Mucosa of descending colon (tissue), 3 donors: ENCODE data around the gene ETV5. TPM values are rescaled to one million over a fixed set of nuclear protein-coding genes. Genes with fewer than 3 reads are reported as not detected.

ENCODE experiments used
- ATAC-seq: fragments of 200-7000 bp; cut with Tn5 transposase; one replicate; pipeline ENCODE4 v1.9.1; 2020; ENCODE audit warnings: mild to moderate bottlenecking, moderate library complexity
- DNase-seq, 3 donors: peaks; one replicate each; pipeline ENCODE4 v3.0.0-alpha.2; 2020
- H3K36me3 ChIP-seq: fragments of 200-600 bp; one replicate; pipeline ENCODE4 v1.8.0; 2021; ENCODE audit warnings: low read depth, mild to moderate bottlenecking
- H3K4me1 ChIP-seq: fragments of 200-600 bp; one replicate; pipeline ENCODE4 v1.8.0; 2021; ENCODE audit warnings: low read depth, mild to moderate bottlenecking
- H3K4me3 ChIP-seq: fragments of 200-600 bp; one replicate; pipeline ENCODE4 v1.8.0; 2021; ENCODE audit warnings: mild to moderate bottlenecking
- H3K9me3 ChIP-seq: fragments of 200-600 bp; one replicate; pipeline ENCODE4 v1.8.0; 2021; ENCODE audit warnings: mild to moderate bottlenecking
- intact Hi-C, 2 donors: fragments of 100-400 bp; cut with DNase I in 1 of 2; cut with micrococcal nuclease in 1 of 2; formaldehyde crosslinking; loops; one replicate each; pipeline versions ENCODE4 v1.11.0 to v1.11.1; 2022; cut with DNase I, micrococcal nuclease
- total RNA-seq, 3 donors: library from RNA; stranded (reverse); fragmentation: NEBNext Ultra II Directional in 2 of 3; extraction: Animal tissue kit (Norgen Biotek cat#: 25700) in 2 of 3; gene quantifications; one replicate each; pipeline versions ENCODE4 v1.2.1 to v1.2.4, GENCODE V29; 2021 to 2023
- TF ChIP-seq, protein P1 (sequence below): fragments of 200-600 bp; IDR thresholded peaks from one replicate; pipeline ENCODE4 v1.8.0; 2022; ENCODE audit warnings: antibody characterized with exemption, mild to moderate bottlenecking
- donor health status: DM: no; HTN: no; CAD: no; lungs with moderate emphysema.
- donor health status: DM: no; HTN: no; CAD: no.
- donor health status: DM: no; HTN: yes; CAD: no.

ETV5 gene
- total RNA-seq, 3 donors from 2014 or later = 3.3 to 10.2 (median 9.2) TPM

DNA sequence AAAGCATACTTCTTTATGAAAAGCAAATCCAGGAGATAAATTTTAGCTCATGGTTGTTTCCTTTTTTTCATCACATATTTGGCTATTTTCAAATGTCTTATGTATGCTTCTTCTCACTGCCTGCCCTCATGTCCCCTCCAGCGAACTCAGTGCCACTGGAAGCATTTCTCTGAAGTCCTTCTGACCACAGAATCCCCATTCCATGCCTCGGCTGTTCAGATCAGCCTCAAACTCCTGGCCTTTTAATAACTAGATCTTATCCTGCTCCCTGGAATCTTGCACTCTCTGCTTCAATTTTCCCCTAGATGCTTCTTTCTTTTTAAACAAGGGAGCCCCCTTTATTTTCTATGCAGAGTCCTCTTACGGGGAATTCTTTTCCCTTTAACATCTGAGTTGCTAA is 10.1 kb downstream of the ETV5 start:
- Histone ChIP-seq H3K4me3 (no peak overlapping the region), H3K9me3 (no peaks in the 10 kb centered on the region), H3K36me3 (no peaks in the 10 kb centered on the region), H3K4me1 (peaks cover 15% of the 10 kb centered on the region)
- intact Hi-C loops = no loop called here
- DNase-seq = no peak
- TF ChIP-seq, protein P1, sequence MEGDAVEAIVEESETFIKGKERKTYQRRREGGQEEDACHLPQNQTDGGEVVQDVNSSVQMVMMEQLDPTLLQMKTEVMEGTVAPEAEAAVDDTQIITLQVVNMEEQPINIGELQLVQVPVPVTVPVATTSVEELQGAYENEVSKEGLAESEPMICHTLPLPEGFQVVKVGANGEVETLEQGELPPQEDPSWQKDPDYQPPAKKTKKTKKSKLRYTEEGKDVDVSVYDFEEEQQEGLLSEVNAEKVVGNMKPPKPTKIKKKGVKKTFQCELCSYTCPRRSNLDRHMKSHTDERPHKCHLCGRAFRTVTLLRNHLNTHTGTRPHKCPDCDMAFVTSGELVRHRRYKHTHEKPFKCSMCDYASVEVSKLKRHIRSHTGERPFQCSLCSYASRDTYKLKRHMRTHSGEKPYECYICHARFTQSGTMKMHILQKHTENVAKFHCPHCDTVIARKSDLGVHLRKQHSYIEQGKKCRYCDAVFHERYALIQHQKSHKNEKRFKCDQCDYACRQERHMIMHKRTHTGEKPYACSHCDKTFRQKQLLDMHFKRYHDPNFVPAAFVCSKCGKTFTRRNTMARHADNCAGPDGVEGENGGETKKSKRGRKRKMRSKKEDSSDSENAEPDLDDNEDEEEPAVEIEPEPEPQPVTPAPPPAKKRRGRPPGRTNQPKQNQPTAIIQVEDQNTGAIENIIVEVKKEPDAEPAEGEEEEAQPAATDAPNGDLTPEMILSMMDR = no peak
- ATAC-seq = no peak

DNA sequence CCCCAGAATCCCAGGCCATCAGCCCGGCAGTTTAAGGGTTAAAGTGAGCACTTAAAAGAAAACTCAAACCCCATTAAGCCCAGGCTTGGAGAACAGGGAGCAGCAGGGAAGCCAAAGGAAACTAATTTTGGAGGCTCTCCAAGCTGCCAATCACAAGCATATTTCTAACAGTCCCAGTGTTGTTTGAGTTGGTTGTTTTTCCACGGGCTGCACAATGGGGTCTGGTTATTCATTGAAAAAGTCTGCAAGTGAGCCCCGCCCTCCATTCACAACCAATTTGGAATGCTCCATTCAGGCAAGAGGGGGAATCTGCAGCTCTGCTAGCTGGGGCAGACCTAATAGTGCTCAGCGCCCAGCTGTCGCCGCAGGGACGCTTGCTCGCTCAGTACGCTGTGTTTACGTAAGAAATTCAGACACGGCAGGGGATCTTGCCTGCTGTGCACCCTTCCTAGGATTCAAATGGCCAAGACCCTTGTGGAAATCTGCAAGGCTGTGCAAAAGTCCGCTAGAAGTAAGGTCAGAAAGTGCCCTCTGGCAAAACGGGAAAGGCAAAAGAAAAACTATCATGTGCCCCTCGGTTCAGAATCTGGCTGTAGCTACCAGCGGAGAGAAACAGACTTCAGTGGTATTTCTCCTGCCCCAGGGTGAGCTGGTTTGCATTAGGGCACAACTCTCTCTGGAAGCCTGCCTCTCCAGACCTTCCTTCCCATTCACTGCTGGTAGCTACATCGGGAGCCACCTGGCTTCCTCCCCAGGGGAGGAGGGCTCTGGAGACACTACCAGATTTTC is 11.0 kb downstream of the ETV5 start:
- TF ChIP-seq, protein P1 = no peak
- Histone ChIP-seq H3K4me1 (peaks cover 15% of the 10 kb centered on the region), H3K9me3 (no peaks in the 10 kb centered on the region), H3K36me3 (no peaks in the 10 kb centered on the region), H3K4me3 (no peak overlapping the region)
- ATAC-seq (peak; percentile 96), DNase-seq (peak; percentile 58 to 83 (median 63))
- intact Hi-C loops = no loop called here

GRCh38 chr3:186097317-186097662 is 11.6 kb downstream of the ETV5 start:
- TF ChIP-seq, protein P1 = no peak
- DNase-seq = no peak
- intact Hi-C loops = no loop called here

GRCh38 chr3:186096290-186096689 is 12.6 kb downstream of the ETV5 start:
- no peak for DNase-seq
- no peak for ATAC-seq
- TF ChIP-seq, protein P1 = no peak

More at GRCh38 chr3:186097317-186097662, 11.6 kb downstream of the ETV5 start:
- Histone ChIP-seq H3K36me3 (no peaks in the 10 kb centered on the region), H3K9me3 (no peaks in the 10 kb centered on the region), H3K4me3 (no peak overlapping the region), H3K4me1 (peaks cover 15% of the 10 kb centered on the region)
- ATAC-seq = no peak

GRCh38 chr3:186095561-186096081 is 13.3 kb downstream of the ETV5 start:
- H3K9me3 ChIP-seq = no peaks in the 10 kb centered on the region
- H3K4me1 ChIP-seq = peaks cover 15% of the 10 kb centered on the region
- H3K36me3 ChIP-seq = no peaks in the 10 kb centered on the region
- TF ChIP-seq, protein P1 = no peak
- ATAC-seq (peak; percentile 58), DNase-seq (peak; percentile 43 to 54 (median 53))
- intact Hi-C loops = no loop called here
- H3K4me3 ChIP-seq = no peak overlapping the region

More at GRCh38 chr3:186096290-186096689, 12.6 kb downstream of the ETV5 start:
- intact Hi-C loops = no loop called here
- no peak overlapping the region for H3K4me3 ChIP-seq
- H3K9me3 ChIP-seq = no peaks in the 10 kb centered on the region
- H3K4me1 ChIP-seq = peaks cover 15% of the 10 kb centered on the region
- H3K36me3 ChIP-seq = no peaks in the 10 kb centered on the region
